DND-41 (cell line): ENCODE results near the gene CABYR.

ENCODE experiments used
- ATAC-seq: fragments of 200-7000 bp; cut with Tn5 transposase; 3 replicates; pipeline ENCODE4 v1.9.1; 2021; ENCODE audit warnings: low read depth; ENCODE audit not compliant: insufficient read depth
- DNase-seq: peaks from one replicate; pipeline ENCODE4 v3.0.0-alpha.2; 2020
- H2AFZ ChIP-seq: 2 replicates; pipeline ENCODE4 v1.6.0; 2012; ENCODE audit warnings: low read depth, low read length
- H3K27ac ChIP-seq: 2 replicates; pipeline ENCODE4 v1.5.1; 2012; ENCODE audit warnings: low read length, inconsistent platforms
- H3K27me3 ChIP-seq: fragments of 200-600 bp; sonication (generic); 2 replicates; pipeline ENCODE4 v1.6.0; 2012; ENCODE audit warnings: low read length, mild to moderate bottlenecking, inconsistent platforms; ENCODE audit not compliant: insufficient read depth, poor library complexity
- H3K36me3 ChIP-seq: 2 replicates; pipeline ENCODE4 v1.5.1; 2012; ENCODE audit warnings: low read length, inconsistent platforms; ENCODE audit not compliant: insufficient read depth
- H3K4me1 ChIP-seq: 2 replicates; pipeline ENCODE4 v1.5.1; 2012; ENCODE audit warnings: mild to moderate bottlenecking, low read length; ENCODE audit not compliant: insufficient read depth
- H3K4me2 ChIP-seq: 2 replicates; pipeline ENCODE4 v1.6.0; 2012; ENCODE audit warnings: mild to moderate bottlenecking, moderate library complexity, low read length, inconsistent platforms; ENCODE audit not compliant: insufficient read depth
- H3K4me3 ChIP-seq, 2 experiments: fragments of 200-600 bp in 1 of 2; shearing (Covaris generic) in 1 of 2; 2 replicates each; pipeline ENCODE4 v1.5.1; 2012 to 2016; ENCODE audit warnings: inconsistent platforms in 2 of 2, low read length in 2 of 2, mild to moderate bottlenecking in 2 of 2, low read depth in 1 of 2, moderate library complexity in 1 of 2
- H3K79me2 ChIP-seq: 2 replicates; pipeline ENCODE4 v1.6.0; 2012; ENCODE audit warnings: low read length, inconsistent platforms; ENCODE audit not compliant: insufficient read depth
- H3K9ac ChIP-seq: 2 replicates; pipeline ENCODE4 v1.6.0; 2012; ENCODE audit warnings: low read depth, mild to moderate bottlenecking, inconsistent platforms, low read length, moderate library complexity
- H3K9me3 ChIP-seq: 2 replicates; pipeline ENCODE4 v1.5.1; 2012; ENCODE audit warnings: low read length, moderate library complexity, mild to moderate bottlenecking, inconsistent platforms; ENCODE audit not compliant: insufficient read depth, severe bottlenecking
- H4K20me1 ChIP-seq: 2 replicates; pipeline ENCODE4 v1.6.0; 2012; ENCODE audit warnings: low read length; ENCODE audit not compliant: insufficient read depth
- EZH2 ChIP-seq: IDR thresholded peaks from 3 replicates; pipeline ENCODE4 v1.6.1; 2012; ENCODE audit warnings: borderline replicate concordance, low read depth, mild to moderate bottlenecking, moderate library complexity, low read length, inconsistent platforms; ENCODE audit not compliant: severe bottlenecking
- TF ChIP-seq, protein P1 (sequence below): IDR thresholded peaks from 2 replicates; pipeline ENCODE4 v1.5.1; 2012; ENCODE audit warnings: borderline replicate concordance, low read length, moderate library complexity, mild to moderate bottlenecking; ENCODE audit not compliant: poor library complexity, severe bottlenecking; ENCODE audit errors: extremely low read depth

Gene CABYR

DNA sequence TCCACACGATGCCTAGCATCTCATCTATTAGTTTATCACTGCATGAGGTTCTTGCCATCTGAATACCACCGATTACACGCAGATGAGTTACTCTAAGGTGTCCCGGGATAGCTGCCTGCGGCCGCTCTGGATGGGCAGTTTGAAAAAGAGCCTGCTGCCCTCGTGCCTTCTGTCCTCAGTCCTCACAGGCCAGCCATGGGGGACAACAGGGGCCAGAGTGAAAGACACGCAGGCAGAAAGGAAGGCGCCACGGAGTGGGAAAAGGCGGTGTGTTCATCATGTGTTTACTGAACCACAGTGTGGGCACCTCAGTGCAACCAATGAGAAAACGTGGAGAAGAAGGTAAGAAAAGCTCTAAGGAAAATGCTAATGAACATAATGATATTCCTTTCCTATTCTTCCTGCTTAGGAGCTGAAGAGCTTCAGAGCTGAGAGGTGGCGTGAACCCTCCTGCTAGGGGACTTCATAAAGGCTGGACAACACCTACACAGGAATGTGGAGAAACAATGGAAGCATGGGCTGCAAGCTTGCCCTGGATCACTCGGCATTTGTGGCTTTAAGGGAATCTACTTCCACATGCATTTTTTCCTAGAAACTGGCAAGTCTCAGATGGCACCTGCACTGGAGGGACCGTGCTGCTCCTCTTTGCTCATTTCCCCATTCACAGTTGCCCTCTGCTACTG lies 50.9 kb downstream of the CABYR start:
- no peak for ATAC-seq
- H3K27me3 ChIP-seq: peaks cover 30% of the 10 kb centered on the region
- no peaks in the 10 kb centered on the region for H3K4me1 ChIP-seq
- DNase-seq: no peak
- H3K4me3 ChIP-seq: no peak overlapping the region
- no peaks in the 10 kb centered on the region for H4K20me1 ChIP-seq
- TF ChIP-seq, protein P1, sequence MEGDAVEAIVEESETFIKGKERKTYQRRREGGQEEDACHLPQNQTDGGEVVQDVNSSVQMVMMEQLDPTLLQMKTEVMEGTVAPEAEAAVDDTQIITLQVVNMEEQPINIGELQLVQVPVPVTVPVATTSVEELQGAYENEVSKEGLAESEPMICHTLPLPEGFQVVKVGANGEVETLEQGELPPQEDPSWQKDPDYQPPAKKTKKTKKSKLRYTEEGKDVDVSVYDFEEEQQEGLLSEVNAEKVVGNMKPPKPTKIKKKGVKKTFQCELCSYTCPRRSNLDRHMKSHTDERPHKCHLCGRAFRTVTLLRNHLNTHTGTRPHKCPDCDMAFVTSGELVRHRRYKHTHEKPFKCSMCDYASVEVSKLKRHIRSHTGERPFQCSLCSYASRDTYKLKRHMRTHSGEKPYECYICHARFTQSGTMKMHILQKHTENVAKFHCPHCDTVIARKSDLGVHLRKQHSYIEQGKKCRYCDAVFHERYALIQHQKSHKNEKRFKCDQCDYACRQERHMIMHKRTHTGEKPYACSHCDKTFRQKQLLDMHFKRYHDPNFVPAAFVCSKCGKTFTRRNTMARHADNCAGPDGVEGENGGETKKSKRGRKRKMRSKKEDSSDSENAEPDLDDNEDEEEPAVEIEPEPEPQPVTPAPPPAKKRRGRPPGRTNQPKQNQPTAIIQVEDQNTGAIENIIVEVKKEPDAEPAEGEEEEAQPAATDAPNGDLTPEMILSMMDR: no peak
- no peak for TF ChIP-seq EZH2
- no peak overlapping the region for H3K9ac ChIP-seq
- no peaks in the 10 kb centered on the region for H3K79me2 ChIP-seq
- no peak overlapping the region for H3K4me2 ChIP-seq
- no peak overlapping the region for H2AFZ ChIP-seq
- H3K27ac ChIP-seq: no peak overlapping the region
- H3K36me3 ChIP-seq: no peaks in the 10 kb centered on the region
- H3K9me3 ChIP-seq: no peaks in the 10 kb centered on the region

DNA sequence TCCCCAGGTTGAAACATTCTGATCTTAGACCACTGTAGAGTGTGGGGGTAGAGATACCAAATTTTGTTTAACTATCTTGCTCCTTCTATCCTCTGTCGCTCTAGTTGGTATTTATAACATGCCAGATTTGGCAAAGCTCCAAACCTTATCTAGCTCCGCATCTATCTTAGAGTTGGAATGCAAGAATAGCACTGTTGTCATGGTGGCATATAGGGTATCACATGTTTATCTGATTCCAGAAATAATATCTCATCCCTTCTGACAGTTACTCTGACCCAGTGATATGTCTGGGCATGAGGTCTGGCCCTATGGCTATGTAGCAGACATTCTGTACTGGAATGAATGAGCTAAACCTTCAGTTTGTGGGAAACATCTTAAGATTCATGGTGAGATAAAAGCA lies 51.7 kb downstream of the CABYR start:
- H3K27ac ChIP-seq: no peak overlapping the region
- H3K79me2 ChIP-seq: no peaks in the 10 kb centered on the region
- H3K4me3 ChIP-seq: no peak overlapping the region
- H3K4me2 ChIP-seq: no peak overlapping the region
- H4K20me1 ChIP-seq: no peaks in the 10 kb centered on the region
- DNase-seq (no peak), ATAC-seq (no peak)
- no peak overlapping the region for H2AFZ ChIP-seq
- H3K9ac ChIP-seq: no peak overlapping the region
- no peaks in the 10 kb centered on the region for H3K4me1 ChIP-seq
- H3K9me3 ChIP-seq: no peaks in the 10 kb centered on the region
- no peaks in the 10 kb centered on the region for H3K36me3 ChIP-seq
- no peak for TF ChIP-seq EZH2
- TF ChIP-seq, protein P1: no peak
- H3K27me3 ChIP-seq: peaks cover 30% of the 10 kb centered on the region

DNA sequence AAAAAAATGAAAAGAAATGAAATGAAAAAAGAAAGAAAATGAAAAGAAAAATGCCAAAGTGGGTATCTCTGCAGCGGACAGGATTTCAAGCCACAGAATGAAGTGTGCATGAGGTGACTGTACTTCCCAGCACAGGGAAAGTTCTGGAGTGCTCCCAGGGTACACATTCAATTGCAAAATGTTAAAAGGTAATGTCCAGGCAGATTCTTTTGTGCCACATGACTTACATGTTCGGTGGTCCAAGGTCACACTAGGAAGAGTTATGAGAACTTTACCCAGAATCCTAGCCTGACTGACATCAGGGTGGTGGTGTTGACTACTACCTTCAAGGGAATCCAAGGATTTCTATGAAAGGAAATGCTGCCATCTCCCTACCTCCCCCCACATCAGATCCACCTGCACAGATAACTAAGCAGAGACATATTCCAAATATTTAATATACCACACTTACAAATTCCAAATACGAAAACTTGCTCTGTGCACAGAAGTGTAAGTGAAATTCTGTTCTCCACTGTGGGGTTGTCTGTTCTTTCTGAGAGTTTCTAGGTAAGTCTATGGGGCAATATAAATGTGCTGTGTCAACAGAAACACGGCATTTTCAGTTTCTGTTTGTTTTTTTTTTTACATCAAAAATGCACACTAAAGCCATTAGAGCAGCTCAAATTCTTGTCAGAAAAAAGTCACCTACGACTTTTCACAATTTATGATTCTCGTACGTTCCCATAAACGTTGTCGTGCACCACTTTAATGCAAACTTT lies 56.6 kb downstream of the CABYR start:
- Histone ChIP-seq H3K27me3 (peaks cover 11% of the 10 kb centered on the region), H3K27ac (no peak overlapping the region), H3K4me2 (no peak overlapping the region), H4K20me1 (no peaks in the 10 kb centered on the region), H3K79me2 (no peaks in the 10 kb centered on the region), H3K9me3 (no peaks in the 10 kb centered on the region), H3K36me3 (no peaks in the 10 kb centered on the region), H2AFZ (no peak overlapping the region), H3K4me1 (no peaks in the 10 kb centered on the region), H3K9ac (no peak overlapping the region), H3K4me3 (no peak overlapping the region)
- DNase-seq (no peak), ATAC-seq (no peak)
- TF ChIP-seq, protein P1: no peak
- TF ChIP-seq EZH2: no peak
